H1 (cell line): ENCODE measurements around the gene RMDN2. TPM values are rescaled to one million over a fixed set of nuclear protein-coding genes. Genes with fewer than 3 reads are reported as not detected.
"Not testable (repeated sequence)": the region's sequence is repeated elsewhere in the genome, so short reads cannot be mapped to it uniquely, and the experiment has no call there.

Experiments used
- CTCF ChIA-PET: fragments of 300-600 bp; sonication (Branson Sonifier 250); formaldehyde crosslinking; loops from one replicate; lab custom pipeline; 2021; ENCODE audit not compliant: partially characterized antibody; lab: Charles Lee
- POLR2A ChIA-PET: fragments of 300-600 bp; sonication (Branson Sonifier 250); formaldehyde crosslinking; loops from one replicate; lab custom pipeline; 2021; ENCODE audit warnings: inconsistent platforms; ENCODE audit not compliant: partially characterized antibody; lab: Charles Lee
- DNase-seq, 2 experiments: peaks; one replicate each; pipeline versions ENCODE4 v3.0.0 to v3.0.0-alpha.2; 2010 to 2022; ENCODE audit warnings: low spot score in 2 of 2, low read depth in 1 of 2, mixed read lengths in 1 of 2
- FAIRE-seq: peaks from 2 replicates; lab custom pipeline; 2011; peaks lifted over from hg19 to GRCh38; lab: Jason Lieb, UNC
- H2AFZ ChIP-seq: 2 replicates; pipeline ENCODE4 v1.8.1; 2012; ENCODE audit warnings: low read length, inconsistent platforms
- H2AK5ac ChIP-seq: 2 replicates; pipeline ENCODE4 v1.6.1; 2013; ENCODE audit warnings: low read depth, low read length
- H2BK120ac ChIP-seq: replicated peaks from 2 replicates; pipeline ENCODE3; 2013; ENCODE audit warnings: low read depth, low read length, inconsistent platforms
- H2BK12ac ChIP-seq: 2 replicates; pipeline ENCODE4 v1.6.1; 2013; ENCODE audit warnings: low read depth, low read length
- H2BK15ac ChIP-seq: 2 replicates; pipeline ENCODE4 v1.6.1; 2013; ENCODE audit warnings: low read length
- H2BK20ac ChIP-seq: 2 replicates; pipeline ENCODE4 v1.6.1; 2013; ENCODE audit warnings: low read length
- H2BK5ac ChIP-seq: 2 replicates; pipeline ENCODE4 v1.6.1; 2013; ENCODE audit warnings: low read depth, low read length
- H3K14ac ChIP-seq: 2 replicates; pipeline ENCODE4 v1.6.1; 2013; ENCODE audit warnings: inconsistent platforms; ENCODE audit not compliant: insufficient read length
- H3K18ac ChIP-seq: 2 replicates; pipeline ENCODE4 v1.6.1; 2013; ENCODE audit warnings: low read length; ENCODE audit errors: extremely low read depth
- H3K23ac ChIP-seq: 2 replicates; pipeline ENCODE4 v1.6.1; 2013; ENCODE audit warnings: inconsistent platforms; ENCODE audit not compliant: insufficient read length
- H3K23me2 ChIP-seq: 2 replicates; pipeline ENCODE4 v1.6.1; 2013; ENCODE audit warnings: low read depth, low read length
- H3K27ac ChIP-seq: 2 replicates; pipeline ENCODE4 v1.6.1; 2011; ENCODE audit warnings: low read depth, low read length, inconsistent platforms
- H3K27me3 ChIP-seq, 4 experiments: replicated peaks in 1 of 4; 1 replicate in 1 of 4; 2 replicates in 3 of 4; pipeline versions ENCODE4 v1.6.1 to v1.8.1; 2011 to 2013; ENCODE audit warnings: low read length in 3 of 4, mild to moderate bottlenecking in 3 of 4, inconsistent platforms in 2 of 4, mixed read lengths in 2 of 4, moderate library complexity in 1 of 4; ENCODE audit not compliant: control insufficient read depth in 3 of 4, insufficient read depth in 3 of 4; ENCODE audit errors: extremely low read depth in 1 of 4
- H3K36me3 ChIP-seq, 4 experiments: 2 replicates each; pipeline versions ENCODE4 v1.6.1 to v1.8.1; 2011 to 2013; ENCODE audit warnings: mild to moderate bottlenecking in 4 of 4, low read length in 3 of 4, moderate library complexity in 2 of 4, control low read depth in 1 of 4, inconsistent platforms in 1 of 4; ENCODE audit not compliant: insufficient read depth in 4 of 4, control insufficient read depth in 2 of 4
- H3K4ac ChIP-seq: replicated peaks from 2 replicates; pipeline ENCODE3; 2013; ENCODE audit warnings: low read length, low read depth, mixed read lengths, inconsistent platforms; ENCODE audit not compliant: insufficient read length
- H3K4me1 ChIP-seq, 4 experiments: replicated peaks in 1 of 4; 1 replicate in 1 of 4; 2 replicates in 3 of 4; pipeline versions ENCODE4 v1.6.1 to v1.8.1; 2011 to 2013; ENCODE audit warnings: low read length in 3 of 4, inconsistent platforms in 2 of 4, mixed read lengths in 1 of 4; ENCODE audit not compliant: insufficient read depth in 4 of 4, control insufficient read depth in 3 of 4
- H3K4me2 ChIP-seq, 2 experiments: 2 replicates each; pipeline versions ENCODE4 v1.6.1 to v1.8.1; 2011 to 2013; ENCODE audit warnings: low read depth in 2 of 2, low read length in 2 of 2, control low read depth in 1 of 2, inconsistent platforms in 1 of 2, mild to moderate bottlenecking in 1 of 2; ENCODE audit not compliant: insufficient read depth in 1 of 2
- H3K4me3 ChIP-seq, 4 experiments: fragments of 200-600, 300-600 bp in 1 of 4; sonication (generic), shearing (Covaris generic), sonication (Bioruptor Twin) in 1 of 4; 2 replicates each; pipeline versions ENCODE4 v1.5.1 to v1.8.1; 2011 to 2016; ENCODE audit warnings: low read length in 4 of 4, low read depth in 3 of 4, control low read depth in 2 of 4, inconsistent platforms in 2 of 4, mild to moderate bottlenecking in 2 of 4, mixed read lengths in 1 of 4, moderate library complexity in 1 of 4; ENCODE audit not compliant: insufficient read depth in 2 of 4; ENCODE audit errors: extremely low read depth in 1 of 4
- H3K56ac ChIP-seq: replicated peaks from 2 replicates; pipeline ENCODE3; 2013; ENCODE audit warnings: low read depth, mild to moderate bottlenecking, mixed read lengths, low read length, inconsistent platforms; ENCODE audit not compliant: insufficient read length
- H3K79me1 ChIP-seq: 2 replicates; pipeline ENCODE4 v1.6.1; 2013; ENCODE audit warnings: low read depth, low read length, control low read depth
- H3K79me2 ChIP-seq, 2 experiments: 2 replicates each; pipeline versions ENCODE4 v1.6.1 to v1.8.1; 2012 to 2013; ENCODE audit warnings: low read length in 2 of 2, mild to moderate bottlenecking in 2 of 2, inconsistent platforms in 1 of 2; ENCODE audit not compliant: insufficient read depth in 2 of 2, control insufficient read depth in 1 of 2
- H3K9ac ChIP-seq, 4 experiments: replicated peaks in 1 of 4; 1 replicate in 1 of 4; 2 replicates in 3 of 4; pipeline versions ENCODE4 v1.6.1 to v1.8.1; 2011 to 2013; ENCODE audit warnings: low read depth in 3 of 4, low read length in 3 of 4, control low read depth in 2 of 4, mild to moderate bottlenecking in 2 of 4, moderate library complexity in 2 of 4, inconsistent platforms in 1 of 4; ENCODE audit errors: extremely low read depth in 1 of 4
- H3K9me3 ChIP-seq, 2 experiments: 2 replicates each; pipeline versions ENCODE4 v1.6.1 to v1.8.1; 2012 to 2013; ENCODE audit warnings: mild to moderate bottlenecking in 2 of 2, moderate library complexity in 2 of 2, control low read depth in 1 of 2, inconsistent platforms in 1 of 2, low read depth in 1 of 2, low read length in 1 of 2, mixed read lengths in 1 of 2; ENCODE audit not compliant: insufficient read depth in 2 of 2
- H4K20me1 ChIP-seq, 2 experiments: replicated peaks in 1 of 2; 2 replicates each; pipeline versions ENCODE3 to v1.8.1; 2011 to 2013; ENCODE audit warnings: inconsistent platforms in 2 of 2, low read length in 2 of 2, mild to moderate bottlenecking in 1 of 2; ENCODE audit not compliant: insufficient read depth in 2 of 2, control insufficient read depth in 1 of 2
- H4K5ac ChIP-seq: 2 replicates; pipeline ENCODE4 v1.6.1; 2013; ENCODE audit warnings: low read length, low read depth, mixed read lengths, inconsistent platforms; ENCODE audit not compliant: insufficient read length
- H4K8ac ChIP-seq: 2 replicates; pipeline ENCODE4 v1.8.0; 2013; ENCODE audit warnings: mild to moderate bottlenecking, moderate library complexity, low read length, inconsistent platforms; ENCODE audit not compliant: insufficient read depth; ENCODE audit errors: extremely low read depth
- H4K91ac ChIP-seq: replicated peaks from 2 replicates; pipeline ENCODE3; 2013; ENCODE audit warnings: low read length, mixed read lengths, inconsistent platforms; ENCODE audit not compliant: insufficient read length
- WGBS, 2 experiments: shearing (Covaris generic) in 1 of 2; methylation state at CpG; one replicate each; pipeline versions ENCODE4 v1.1.6 to v1.1.7; 2013 to 2015; ENCODE audit warnings: low lambda C conversion rate in 2 of 2, mixed read lengths in 2 of 2, inconsistent platforms in 1 of 2, low coverage in 1 of 2, missing lambda C conversion rate in 1 of 2; ENCODE audit not compliant: insufficient replicate concordance in 2 of 2, insufficient coverage in 1 of 2, insufficient read length in 1 of 2; ENCODE audit errors: extremely low coverage in 1 of 2, missing lambda C conversion rate in 1 of 2; 5-methylcytosine and 5-hydroxymethylcytosine counted together
- polyA plus RNA-seq, 7 experiments: library from polyadenylated mRNA; depleted of rRNA in 3 of 7; stranded (reverse) in 5 of 7; unstranded in 2 of 7; fragments of >200 nt in 5 of 7; fragments of 200-250 nt in 2 of 7; gene quantifications; 1 replicate in 5 of 7; 2 replicates in 1 of 7; 4 replicates in 1 of 7; pipeline versions ENCODE4 v1.2.1 to v1.2.3, GENCODE V29; 2011 to 2013; ENCODE audit warnings: missing spikeins in 2 of 7, mixed read lengths in 2 of 7
- total RNA-seq: library from RNA; stranded (reverse); fragmentation: NEBNext Ultra II Directional; extraction: Animal tissue kit (Norgen Biotek cat#: 25700); gene quantifications from 2 replicates; pipeline ENCODE4 v1.2.1, GENCODE V29; 2021

Gene RMDN2
- total and polyA plus RNA-seq, 2 of the 8 experiments (the other 6 are each of a cell fraction or from before 2014, with no cell fraction given) = 0.53 to 3.0 TPM

DNA sequence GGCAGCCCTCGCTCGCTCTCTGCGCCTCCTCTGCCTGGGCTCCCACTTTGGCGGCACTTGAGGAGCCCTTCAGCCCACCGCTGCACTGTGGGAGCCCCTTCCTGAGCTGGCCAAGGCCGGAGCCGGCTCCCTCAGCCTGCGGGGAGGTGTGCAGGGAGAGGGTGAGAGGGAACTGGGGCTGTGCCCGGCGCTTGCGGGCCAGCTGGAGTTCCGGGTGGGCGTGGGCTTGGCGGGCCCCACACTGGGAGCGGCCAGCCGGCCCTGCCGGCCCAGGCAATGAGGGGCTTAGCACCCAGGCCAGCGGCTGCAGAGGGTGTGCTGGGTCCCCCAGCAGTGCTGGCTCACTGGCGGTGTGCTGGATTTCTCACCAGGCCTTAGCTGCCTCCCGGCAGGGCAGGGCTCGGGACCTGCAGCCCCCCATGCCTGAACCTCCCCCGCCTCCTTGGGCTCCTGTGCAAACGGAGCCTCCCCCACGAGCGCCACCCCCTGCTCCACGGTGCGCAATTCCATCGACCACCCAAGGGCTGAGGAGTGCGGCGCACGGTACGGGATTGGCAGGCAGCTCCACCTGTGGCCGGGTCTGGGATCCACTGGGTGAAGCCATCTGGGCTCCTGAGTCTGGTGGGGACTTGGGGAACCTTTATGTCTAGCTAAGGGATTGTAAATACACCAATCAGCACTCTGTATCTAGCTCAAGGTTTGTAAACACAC lies 95.4 kb downstream of the RMDN2 start:
- 84% methylated on average over 10 of the region's 33 CpGs; no CpG with 5 or more reads in 1 of the 2 experiments for WGBS, 2 experiments
- H4K91ac ChIP-seq, H4K8ac ChIP-seq: not testable (repeated sequence)

More for the DNA sequence above, 95.4 kb downstream of the RMDN2 start:
- not testable (repeated sequence) for H3K4me1 ChIP-seq, FAIRE-seq, H3K4ac ChIP-seq, H2AFZ ChIP-seq, H2BK15ac ChIP-seq, H3K56ac ChIP-seq, H3K27ac ChIP-seq, H3K79me1 ChIP-seq, H2BK20ac ChIP-seq, H3K79me2 ChIP-seq, H3K23ac ChIP-seq, H3K23me2 ChIP-seq, H3K27me3 ChIP-seq, H4K5ac ChIP-seq, H3K9me3 ChIP-seq, H2BK5ac ChIP-seq, H3K4me2 ChIP-seq, H2BK120ac ChIP-seq, H2BK12ac ChIP-seq, DNase-seq, H2AK5ac ChIP-seq, H3K4me3 ChIP-seq, H4K20me1 ChIP-seq, H3K9ac ChIP-seq, H3K14ac ChIP-seq, H3K36me3 ChIP-seq, H3K18ac ChIP-seq
- CTCF ChIA-PET = interaction anchor here (0.9 to 1.9 kb wide), 5 partner anchors 9 to 108 kb away, joined by 3 to 4 read pairs (median 3); no protein-coding TSS in a partner anchor
- POLR2A ChIA-PET = interaction anchor here (0.6 to 1.7 kb wide), 4 partner anchors 10 to 1409 kb away, joined by 3 to 7 read pairs (median 4); no protein-coding TSS in a partner anchor
